GM19099 (cell line): ENCODE data around the gene PFDN2.

Experiments
- POLR2A ChIP-seq: IDR thresholded peaks from 3 replicates; pipeline ENCODE4 v1.6.1; 2011; ENCODE audit warnings: low read depth; ENCODE audit not compliant: insufficient read length; ENCODE audit errors: extremely low read depth

The PFDN2 gene

DNA sequence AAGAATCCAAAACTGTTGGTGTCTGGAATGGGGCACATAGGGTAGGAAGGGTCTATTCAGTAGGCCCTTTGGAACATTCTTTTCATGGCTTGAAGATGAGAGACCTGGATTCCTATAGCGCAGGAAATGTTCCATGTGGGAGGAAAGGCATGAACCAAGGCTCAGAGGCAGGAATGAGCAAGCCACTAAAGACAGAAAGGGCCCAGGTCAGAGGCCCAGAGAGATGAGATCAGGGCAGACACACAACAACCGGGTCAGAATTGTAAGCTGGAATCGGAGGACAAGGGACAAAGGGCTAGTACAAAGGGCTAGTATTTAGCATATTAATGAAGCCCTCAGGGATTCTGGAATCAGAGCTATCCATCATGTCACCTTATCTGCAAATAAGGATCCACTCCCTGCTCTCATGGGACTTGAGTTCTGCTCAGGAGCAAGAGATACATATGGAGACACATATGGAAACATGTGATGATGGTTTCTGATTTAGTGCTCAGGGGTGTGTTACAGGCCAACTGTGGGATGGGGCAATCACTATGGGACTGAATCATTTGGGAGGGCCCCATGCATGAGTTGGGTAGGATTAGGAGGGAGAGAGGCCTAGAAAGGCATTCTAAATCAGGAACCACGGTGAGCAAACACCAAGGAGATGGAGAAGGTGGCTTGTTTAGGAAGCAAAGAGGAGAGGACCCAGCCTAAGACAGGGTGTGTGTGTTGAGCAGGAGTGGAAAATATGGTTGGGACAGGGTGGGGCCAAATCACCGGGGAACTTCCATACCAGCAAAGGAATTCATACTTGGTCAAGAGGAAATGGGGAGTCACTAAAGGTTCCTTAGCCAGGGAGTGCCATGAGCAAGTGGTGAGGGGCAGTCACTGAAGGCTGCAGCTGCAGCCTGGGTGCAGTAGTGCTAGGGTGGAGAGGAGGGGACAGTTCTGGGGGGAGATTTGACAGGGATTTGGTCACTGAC, 37.1 kb downstream of the PFDN2 start:
- no peak for TF ChIP-seq POLR2A

DNA sequence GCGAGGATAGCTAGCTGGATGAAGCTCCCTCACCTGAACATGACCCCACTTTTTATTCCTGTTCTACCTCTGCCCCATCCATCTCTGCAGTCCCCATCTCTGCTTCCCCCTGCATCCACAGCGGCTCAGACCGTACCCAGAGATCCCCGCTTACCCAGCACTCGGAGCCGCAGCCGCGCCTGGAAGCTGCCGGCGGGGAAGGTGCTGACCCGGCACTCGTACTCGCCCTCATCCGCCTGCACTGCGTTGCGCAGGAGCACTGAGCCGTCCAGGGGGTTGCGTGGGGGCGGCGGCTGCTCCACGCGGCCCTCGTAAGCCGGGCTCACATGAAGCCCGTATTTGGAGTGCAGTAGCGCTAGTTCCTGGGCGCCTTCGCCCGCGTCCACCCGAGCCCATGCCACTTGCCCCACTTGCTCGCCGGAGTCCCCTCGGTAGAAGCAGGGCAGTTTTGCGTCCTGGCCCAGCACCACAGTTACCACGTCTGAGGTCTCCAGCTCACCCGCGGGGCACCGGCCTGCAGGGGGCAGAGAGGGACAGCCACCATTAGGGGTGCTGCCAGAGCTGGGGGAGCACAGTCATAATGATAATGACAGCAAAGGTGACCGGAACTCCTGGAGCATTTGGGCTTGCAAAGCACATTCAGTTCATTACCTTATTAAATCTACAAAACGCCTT, 38.3 kb downstream of the PFDN2 start:
- no peak for TF ChIP-seq POLR2A

DNA sequence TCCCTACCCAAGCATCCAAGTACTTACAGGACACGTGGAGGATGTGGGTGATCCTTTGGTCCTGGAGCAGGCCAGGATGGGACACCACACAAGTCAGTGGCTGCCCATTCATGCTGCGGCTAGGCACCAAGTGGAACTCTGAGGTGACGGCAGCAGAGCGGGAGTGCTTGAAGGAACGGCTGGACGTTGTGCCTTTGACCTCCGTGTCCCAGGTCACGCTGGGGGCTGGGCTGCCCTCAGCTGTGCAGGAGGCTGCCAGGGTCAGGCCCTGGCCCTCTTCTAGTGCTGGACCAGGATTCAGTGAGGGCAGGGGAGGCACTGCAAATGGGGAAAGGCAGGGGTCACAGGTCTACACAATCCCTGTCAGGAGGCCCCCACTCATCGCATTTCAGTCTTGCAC, 40.4 kb downstream of the PFDN2 start:
- no peak for TF ChIP-seq POLR2A

DNA sequence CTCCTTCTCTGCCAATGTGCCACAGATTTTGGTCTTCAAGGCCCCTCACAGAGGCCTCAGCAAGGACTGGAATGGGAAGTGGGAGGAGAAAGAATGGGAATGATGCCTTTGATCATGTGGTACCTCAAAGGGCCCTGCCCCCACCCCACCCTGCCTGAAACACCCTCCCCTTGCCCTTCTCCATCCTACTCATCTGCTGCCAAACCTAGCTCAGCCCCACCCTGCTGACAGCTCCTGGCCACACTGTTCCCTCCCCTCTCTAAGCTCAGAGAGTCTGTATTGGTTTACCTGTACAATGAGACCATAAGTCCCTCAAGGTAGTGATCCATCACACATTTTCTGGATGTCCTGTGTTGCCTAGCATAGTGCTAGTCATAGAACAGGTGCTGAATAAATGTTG, 41.4 kb downstream of the PFDN2 start:
- no peak for TF ChIP-seq POLR2A

DNA sequence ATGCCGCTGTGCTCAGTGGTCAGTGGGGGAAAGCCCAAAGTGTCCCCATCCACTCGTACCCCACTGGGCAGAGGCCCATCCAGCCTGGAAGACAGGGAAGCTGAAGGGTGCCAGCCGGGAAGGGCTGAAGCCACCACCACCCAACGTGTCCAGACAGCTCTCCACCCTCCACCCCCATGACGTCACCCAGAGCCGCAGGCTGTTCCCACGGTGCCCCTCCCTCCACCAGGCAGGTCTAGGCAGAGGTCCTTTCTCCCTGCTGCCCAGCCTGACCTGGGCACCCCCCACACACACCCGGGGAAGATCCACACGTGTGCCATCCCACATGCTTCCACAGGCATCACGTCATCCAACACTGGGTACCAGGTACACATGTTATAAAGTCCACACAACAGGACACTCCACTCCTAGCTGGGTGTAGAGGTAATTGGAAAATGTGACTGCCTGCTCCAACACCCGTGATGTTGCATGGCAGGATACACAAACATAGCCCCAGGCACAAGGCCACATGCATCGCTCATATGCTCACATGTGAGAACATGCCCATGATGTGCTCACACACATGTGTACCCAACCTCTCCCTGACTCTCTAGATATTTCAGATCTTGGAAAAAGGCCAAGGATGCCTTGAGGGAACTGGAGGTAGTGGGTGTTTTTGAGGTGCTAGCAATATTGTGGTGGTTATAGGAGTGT, 43.0 kb downstream of the PFDN2 start:
- TF ChIP-seq POLR2A, result no peak

DNA sequence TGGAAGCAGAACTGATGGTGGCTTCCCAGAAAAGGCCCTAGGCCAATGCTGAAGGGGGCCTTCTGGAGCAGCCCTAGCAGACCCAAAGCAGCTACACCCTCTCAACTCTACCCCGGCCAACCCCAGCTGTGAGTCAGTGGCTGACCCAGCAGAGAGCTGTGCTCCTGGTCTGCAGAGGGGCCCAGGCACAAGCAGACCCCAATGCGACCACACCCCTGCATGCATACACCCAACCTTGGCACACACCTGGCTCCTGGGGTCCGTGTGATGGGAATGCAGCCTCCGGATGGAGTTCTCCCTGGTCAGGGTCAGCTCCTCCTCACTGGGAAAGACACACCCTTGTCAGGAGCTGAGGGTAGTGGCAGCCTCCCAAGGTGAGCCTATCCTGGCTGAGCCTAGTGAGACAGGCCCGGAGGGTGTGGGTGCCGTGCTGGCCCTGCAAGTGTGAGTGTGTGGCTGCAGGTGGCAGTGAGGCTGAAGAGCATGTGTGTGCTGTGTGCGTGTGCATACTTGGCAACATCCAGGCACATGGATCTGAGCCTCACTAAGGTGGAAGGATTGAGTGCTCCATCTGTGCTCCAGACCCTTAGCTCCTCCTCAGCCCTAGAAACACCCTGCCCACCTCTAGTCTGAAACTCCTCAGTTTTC, 44.2 kb downstream of the PFDN2 start:
- no peak for TF ChIP-seq POLR2A

DNA sequence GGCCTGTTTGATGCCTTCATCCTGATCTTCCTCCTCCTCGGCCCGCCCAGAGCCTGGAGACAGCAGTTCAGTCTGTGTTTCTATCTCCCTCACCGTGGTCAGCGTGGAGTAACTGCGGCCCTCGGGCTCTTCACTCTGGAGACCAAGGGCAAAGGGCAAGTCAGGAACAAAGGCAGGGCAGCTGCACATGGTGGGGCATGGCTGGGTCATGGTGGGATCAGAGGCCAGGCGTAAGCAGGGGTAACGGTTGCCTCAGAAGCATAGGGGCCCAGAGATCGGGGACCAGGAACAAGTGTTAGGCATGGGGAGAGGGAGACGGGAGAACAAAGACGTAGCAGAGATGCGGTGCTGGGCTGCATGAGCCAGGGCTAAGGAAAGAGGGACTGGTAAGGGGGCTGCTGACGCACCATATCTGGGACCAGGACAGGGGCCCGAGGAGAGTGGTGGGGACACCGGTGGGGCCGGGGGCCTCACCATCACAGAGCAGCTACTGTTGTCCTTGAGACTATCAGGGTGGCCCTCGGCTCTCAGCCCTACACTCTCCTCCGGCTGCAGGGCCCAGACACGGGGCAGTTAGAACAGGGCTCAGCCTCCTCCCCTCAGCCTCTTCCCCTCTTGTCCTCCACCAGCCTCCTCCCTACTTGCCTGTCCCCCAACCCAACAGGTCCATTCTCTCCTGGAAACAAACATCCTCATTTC, 44.9 kb downstream of the PFDN2 start:
- no peak for TF ChIP-seq POLR2A

DNA sequence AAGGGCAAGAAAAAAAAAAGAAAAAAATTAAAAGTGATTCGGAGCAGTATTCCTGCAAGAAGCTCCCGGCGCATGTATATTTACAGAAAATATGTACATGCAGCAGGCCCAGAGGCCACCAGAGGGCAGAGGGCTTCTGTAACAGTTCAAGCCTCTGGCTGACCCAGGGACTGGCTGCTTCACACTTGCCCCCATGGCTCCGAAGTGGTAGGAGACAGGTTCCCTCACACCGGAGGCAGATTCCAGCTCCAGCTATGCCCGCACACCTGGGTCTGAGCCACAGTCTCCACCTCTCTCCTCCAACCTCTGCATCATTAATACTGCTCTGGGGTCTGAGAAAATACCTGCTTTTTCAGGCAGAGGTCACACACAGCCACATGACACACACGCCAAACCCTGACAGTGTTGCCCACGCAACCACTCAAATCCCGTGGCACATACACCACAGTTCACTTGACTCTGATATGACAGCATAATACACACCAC, 45.9 kb downstream of the PFDN2 start:
- no peak for TF ChIP-seq POLR2A

DNA sequence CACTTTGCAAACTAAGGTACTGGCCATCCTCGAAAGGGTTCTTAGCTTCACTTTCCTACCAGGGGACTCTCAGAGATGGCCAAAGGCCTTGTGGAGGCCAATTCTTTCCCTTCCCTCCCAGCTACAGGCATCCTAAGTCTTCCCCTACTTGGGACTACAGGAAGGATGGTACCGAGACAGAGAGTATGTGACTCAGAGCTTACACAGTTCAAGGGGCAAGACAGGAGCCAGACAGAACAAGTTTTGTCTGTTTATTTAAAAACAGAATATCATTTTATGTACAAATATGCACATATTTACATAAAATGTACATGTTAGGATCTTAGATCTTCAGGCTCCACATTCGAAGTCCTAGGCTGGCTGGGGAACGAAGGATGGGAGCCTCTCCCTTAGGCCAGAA, 47.1 kb downstream of the PFDN2 start:
- no peak for TF ChIP-seq POLR2A

DNA sequence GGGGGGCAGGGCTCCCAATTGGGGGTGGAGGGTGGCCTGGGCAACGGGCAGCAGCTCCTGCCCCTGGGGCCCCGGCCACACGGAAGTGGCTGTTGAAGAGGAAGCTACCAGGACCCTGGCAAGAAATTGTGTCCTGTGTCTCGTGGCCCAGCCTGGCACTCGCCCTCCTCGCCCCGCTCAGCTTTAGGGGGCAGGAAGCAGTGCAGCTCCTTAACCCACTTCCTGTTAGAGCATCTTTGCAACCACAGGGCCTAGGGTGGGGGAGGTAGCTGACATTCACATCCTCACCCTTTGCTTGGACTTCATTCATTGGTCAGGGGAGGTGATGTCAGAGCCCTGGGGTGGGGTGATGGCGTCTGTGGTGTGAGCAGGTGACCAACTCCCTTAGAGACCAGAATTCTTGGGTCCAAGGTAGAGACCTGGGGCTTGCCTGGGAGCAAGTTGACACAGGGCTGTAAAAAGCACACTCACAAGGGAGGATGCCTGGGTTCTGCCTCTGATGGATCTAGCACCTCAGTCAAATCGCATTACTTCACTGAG, 48.0 kb downstream of the PFDN2 start, which contains the start of gene ARHGAP30:
Gene ARHGAP30 (minus strand): TSS at position 161 of the 540 bp plus-strand sequence. CDS start 267 bp downstream, outside the sequence.
- peak; percentile 89 for TF ChIP-seq POLR2A

DNA sequence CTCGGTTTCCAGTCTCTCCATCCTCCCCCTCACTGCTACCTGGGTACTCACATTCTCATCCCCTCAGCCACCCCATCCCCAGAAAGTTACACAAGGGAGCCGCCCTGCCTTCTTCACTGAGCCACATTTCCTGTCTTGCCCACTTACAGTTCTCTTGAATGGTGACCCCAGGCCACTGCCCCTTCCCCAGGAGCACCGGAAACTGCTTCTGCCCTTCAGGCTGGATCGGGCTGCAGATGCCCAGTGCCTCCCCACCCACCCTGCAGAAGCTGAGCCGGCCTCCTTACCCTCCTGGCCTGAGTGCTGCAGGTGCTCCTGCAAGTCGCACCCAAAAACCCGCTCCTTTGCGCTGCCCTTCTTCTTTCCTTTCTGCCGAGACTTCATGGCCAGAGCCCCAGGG, 48.6 kb downstream of the PFDN2 start:
- no peak for TF ChIP-seq POLR2A

DNA sequence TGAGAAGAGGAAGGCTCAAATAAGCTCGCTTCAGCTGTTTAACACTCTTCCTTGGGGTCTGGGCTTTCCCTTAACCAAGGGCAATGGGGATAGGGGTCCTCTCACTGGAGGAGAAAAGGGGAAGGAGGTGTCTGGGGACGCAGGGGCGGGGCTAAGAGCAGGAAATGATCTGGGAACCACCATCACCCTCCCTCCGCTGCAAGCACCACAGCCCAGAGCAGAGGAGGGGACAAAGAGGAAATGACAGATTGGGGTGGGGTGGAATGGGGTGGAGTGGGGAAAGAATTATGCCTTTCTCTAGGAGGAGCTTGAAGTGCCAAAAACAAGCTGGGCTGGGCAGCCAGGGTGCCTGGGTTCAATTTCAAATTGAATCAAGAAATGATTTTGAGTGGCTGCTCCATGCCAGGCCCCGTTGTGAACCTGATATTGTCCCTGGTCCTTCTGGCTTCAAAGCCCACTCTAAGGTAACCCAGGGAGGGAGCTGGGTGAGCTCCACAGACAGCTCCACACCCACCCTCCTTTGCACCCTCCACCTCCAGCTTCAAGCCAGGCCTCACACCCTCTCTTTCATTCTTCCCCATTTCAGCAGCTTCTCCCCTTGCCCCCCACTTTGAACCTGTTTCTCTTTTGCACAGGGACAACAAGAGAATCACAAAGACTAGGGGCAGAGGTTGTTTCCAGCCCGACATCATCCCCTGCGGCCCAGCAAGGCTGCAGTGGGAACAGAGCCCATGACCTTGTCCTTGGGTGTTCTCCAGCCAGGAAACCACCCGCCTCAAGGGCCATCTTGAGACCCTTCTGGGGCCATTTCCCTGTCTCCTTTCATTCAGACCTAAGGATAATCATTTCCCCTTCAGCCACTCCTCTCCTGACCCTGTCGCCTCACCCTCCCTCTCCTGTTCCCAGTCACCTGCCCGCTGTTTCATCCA, 49.3 kb downstream of the PFDN2 start:
- peak; percentile 70 for TF ChIP-seq POLR2A

DNA sequence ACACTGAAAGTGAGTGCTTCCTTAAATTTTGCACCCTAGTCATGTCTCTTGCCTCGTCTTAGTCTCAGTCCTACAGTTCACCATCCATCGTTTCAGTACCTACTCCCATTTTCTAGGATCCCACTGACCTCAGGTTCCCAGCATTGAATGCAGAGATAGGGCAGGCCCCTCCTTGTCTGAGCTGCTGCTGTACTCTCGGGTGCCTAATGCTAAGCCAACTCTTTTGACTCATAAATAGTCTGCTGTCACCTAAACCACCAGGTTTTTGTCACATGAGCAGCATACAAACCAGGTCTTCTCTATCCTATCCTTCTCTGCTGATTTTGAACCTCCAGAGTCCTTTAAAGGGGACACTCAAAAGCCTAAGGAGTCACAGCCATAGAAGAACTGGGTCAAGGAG, 51.1 kb downstream of the PFDN2 start:
- TF ChIP-seq POLR2A, result no peak
